Measurements from ENCODE around the gene ARAP1. TPM values are rescaled to one million over a fixed set of nuclear protein-coding genes. Genes with fewer than 3 reads are reported as not detected.

The ARAP1 gene
- total and polyA plus RNA-seq, 10 donors = 76.7 to 365 (median 270) TPM

GRCh38 chr11:72655014-72655413, 97.2 kb downstream of the ARAP1 start:
- TF ChIP-seq POLR2AphosphoS5 (IDR thresholded peaks at IDR 0.05) = no peak
- TF ChIP-seq CTCF (IDR thresholded peaks at IDR 0.05 in 8 of 11, conservative IDR thresholded peaks at IDR 0.05 in 3 of 11) = no peak
- no peak for TF ChIP-seq POLR2A (IDR thresholded peaks at IDR 0.05)
- no peak overlapping the region for H3K4me3 ChIP-seq
- no peak for DNase-seq
- WGBS, 5 donors = 80 to 84% (median 82%) methylated on average over 6 to 8 of the region's 8 CpGs
- H3K9me3 ChIP-seq = no peaks in the 10 kb centered on the region
- intact Hi-C loops (cut with DNase I; ENCODE audit: low total_unique reads) = no loop called here
- H3K36me3 ChIP-seq = no peaks in the 10 kb centered on the region
- no peak overlapping the region for H3K27ac ChIP-seq
- peaks cover 0 to 17% (median 0%) of the 10 kb centered on the region in 7 donors for H3K27me3 ChIP-seq (replicated peaks in 1 of 7)
- H3K4me1 ChIP-seq = peaks cover 0 to 5% (median 0%) of the 10 kb centered on the region in 6 donors

- Histone ChIP-seq H3K27me3 (replicated peaks in 1 of 7) (peaks cover 0 to 17% (median 0%) of the 10 kb centered on the region in 7 donors), H3K4me1 (peaks cover 0 to 5% (median 0%) of the 10 kb centered on the region in 6 donors), H3K36me3 (no peaks in the 10 kb centered on the region), H3K4me3 (no peak overlapping the region), H3K9me3 (no peaks in the 10 kb centered on the region), H3K27ac (no peak overlapping the region)
- intact Hi-C loops (cut with DNase I; ENCODE audit: low total_unique reads) = no loop called here
- 64 to 95% (median 79%) methylated on average over 3 of the region's 3 CpGs for WGBS, 5 donors
- no peak for DNase-seq
- TF ChIP-seq POLR2AphosphoS5 (IDR thresholded peaks at IDR 0.05) (no peak), POLR2A (IDR thresholded peaks at IDR 0.05) (no peak)
These were observed 98.6 kb downstream of the ARAP1 start for GRCh38 chr11:72653649-72654048.

- Histone ChIP-seq H3K9me3 (no peaks in the 10 kb centered on the region), H3K36me3 (no peaks in the 10 kb centered on the region), H3K4me1 (peaks cover 0 to 5% (median 0%) of the 10 kb centered on the region in 6 donors), H3K4me3 (no peak overlapping the region), H3K27me3 (replicated peaks in 1 of 7) (peaks cover 0 to 13% (median 0%) of the 10 kb centered on the region in 7 donors), H3K27ac (no peak overlapping the region)
- DNase-seq = no peak
- TF ChIP-seq CTCF (IDR thresholded peaks at IDR 0.05 in 8 of 11, conservative IDR thresholded peaks at IDR 0.05 in 3 of 11) (no peak), POLR2AphosphoS5 (IDR thresholded peaks at IDR 0.05) (no peak), POLR2A (IDR thresholded peaks at IDR 0.05) (no peak)
- intact Hi-C loops (cut with DNase I; ENCODE audit: low total_unique reads) = no loop called here
- 67 to 75% (median 71%) methylated on average over 10 to 13 of the region's 13 CpGs for WGBS, 5 donors
These were observed 99.2 kb downstream of the ARAP1 start for GRCh38 chr11:72652873-72653630.

GRCh38 chr11:72652133-72652532, 100.1 kb downstream of the ARAP1 start:
- Histone ChIP-seq H3K9me3 (no peaks in the 10 kb centered on the region), H3K27me3 (replicated peaks in 1 of 7) (peaks cover 0 to 13% (median 0%) of the 10 kb centered on the region in 7 donors), H3K27ac (no peak overlapping the region), H3K4me1 (peaks cover 0 to 5% (median 0%) of the 10 kb centered on the region in 6 donors), H3K36me3 (no peaks in the 10 kb centered on the region), H3K4me3 (no peak overlapping the region)
- intact Hi-C loops (cut with DNase I; ENCODE audit: low total_unique reads) = no loop called here
- DNase-seq = no peak
- TF ChIP-seq POLR2A (IDR thresholded peaks at IDR 0.05) (no peak), POLR2AphosphoS5 (IDR thresholded peaks at IDR 0.05) (no peak), CTCF (IDR thresholded peaks at IDR 0.05 in 8 of 11, conservative IDR thresholded peaks at IDR 0.05 in 3 of 11) (no peak)

Data from spleen (tissue), 11 donors.